GM19463 (cell line): ENCODE results near the gene USP7.
"Not testable (repeated sequence)": the region's sequence is repeated elsewhere in the genome, so short reads cannot be mapped to it uniquely, and the experiment has no call there.

Source experiments
- ATAC-seq: cut with Tn5 transposase; IDR thresholded peaks from one replicate; pipeline ENCODE4 v1.9.1; 2021; ENCODE audit warnings: mild to moderate bottlenecking, moderate library complexity; ENCODE audit not compliant: unreplicated experiment

USP7 gene

GRCh38 chr16:8963821-8964441 is at the start of gene USP7:
Gene USP7 (minus strand): TSS chr16:8963906. CDS start chr16:8963285, 621 bp downstream.
- ATAC-seq: peak; percentile 82

GRCh38 chr16:9013508-9013864 is 49.8 kb upstream of the USP7 start:
- no peak for ATAC-seq

GRCh38 chr16:9012848-9013507 is 49.3 kb upstream of the USP7 start:
- ATAC-seq: no peak

GRCh38 chr16:9012330-9012729 is 48.6 kb upstream of the USP7 start:
- ATAC-seq: no peak

GRCh38 chr16:9008601-9009260 is 45.0 kb upstream of the USP7 start:
- peak; percentile 97 for ATAC-seq

- no peak for ATAC-seq
These were observed 43.6 kb upstream of the USP7 start for GRCh38 chr16:9007177-9007794.

GRCh38 chr16:9004183-9004582 is 40.5 kb upstream of the USP7 start:
- ATAC-seq: no peak

GRCh38 chr16:9003763-9004162 is 40.1 kb upstream of the USP7 start:
- no peak for ATAC-seq

GRCh38 chr16:9003322-9003721 is 39.6 kb upstream of the USP7 start:
- no peak for ATAC-seq

GRCh38 chr16:9002042-9002441 is 38.3 kb upstream of the USP7 start:
- no peak for ATAC-seq

GRCh38 chr16:9000664-9001063 is 37.0 kb upstream of the USP7 start:
- ATAC-seq: no peak

- ATAC-seq: no peak
These were observed 36.1 kb upstream of the USP7 start for GRCh38 chr16:8999800-9000199.

- no peak for ATAC-seq
These were observed 34.4 kb upstream of the USP7 start for GRCh38 chr16:8998108-8998507.

- no peak for ATAC-seq
These were observed 33.2 kb upstream of the USP7 start for GRCh38 chr16:8996891-8997290.

GRCh38 chr16:8990445-8990844 is 26.7 kb upstream of the USP7 start:
- ATAC-seq: no peak

GRCh38 chr16:8989099-8989878 is 25.6 kb upstream of the USP7 start:
- no peak for ATAC-seq

GRCh38 chr16:8986818-8987191 is 23.1 kb upstream of the USP7 start:
- no peak for ATAC-seq

GRCh38 chr16:8986111-8986510 is 22.4 kb upstream of the USP7 start:
- ATAC-seq: no peak

- no peak for ATAC-seq
These were observed 19.1 kb upstream of the USP7 start for GRCh38 chr16:8982816-8983215.

GRCh38 chr16:8981901-8982300 is 18.2 kb upstream of the USP7 start:
- ATAC-seq: not testable (repeated sequence)

- ATAC-seq: not testable (repeated sequence)
These were observed 12.5 kb upstream of the USP7 start for GRCh38 chr16:8976189-8976588.
